Hepatocyte (in vitro differentiated cells): Measurements from ENCODE around the gene ATP6V0E1.

Experiments used
- CTCF ChIP-seq: fragments of 200-600 bp; sonication (generic); IDR thresholded peaks from 2 replicates; pipeline ENCODE4 v1.5.1; 2016; ENCODE audit warnings: antibody characterized with exemption, mild to moderate bottlenecking; ENCODE audit not compliant: poor library complexity
- EZH2 ChIP-seq: fragments of 200-600 bp; sonication (generic); IDR thresholded peaks from 2 replicates; pipeline ENCODE4 v1.6.1; 2016; ENCODE audit warnings: antibody characterized with exemption, mild to moderate bottlenecking, borderline replicate concordance
- EZH2phosphoT487 ChIP-seq: fragments of 200-600 bp; sonication (generic); IDR thresholded peaks from one replicate; pipeline ENCODE4 v1.6.1; 2018; ENCODE audit warnings: antibody characterized with exemption, mild to moderate bottlenecking, low read depth, moderate library complexity; ENCODE audit not compliant: unreplicated experiment, severe bottlenecking

DNA sequence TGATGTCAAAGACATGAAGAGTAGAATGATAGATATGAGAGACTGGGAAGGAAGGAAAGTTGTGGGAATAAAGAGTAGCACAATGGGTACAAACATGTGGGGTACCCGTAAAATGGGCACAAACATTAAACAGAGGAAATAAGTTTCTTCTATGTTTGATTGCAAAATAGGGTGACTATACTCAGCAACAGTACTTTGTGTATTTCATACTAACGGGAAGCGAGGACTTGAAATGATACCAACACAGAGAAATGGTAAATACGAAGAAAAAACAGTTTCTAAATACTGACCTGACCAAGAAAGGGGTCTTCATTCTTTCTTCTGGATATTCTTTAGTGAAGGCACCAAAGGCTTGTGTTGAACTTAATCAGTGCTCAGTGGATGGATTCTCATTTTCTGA lies 31.1 kb downstream of the ATP6V0E1 start:
- TF ChIP-seq CTCF: no peak
- TF ChIP-seq EZH2phosphoT487: no peak
- no peak for TF ChIP-seq EZH2
